VCaP (cell line): Measurements from ENCODE around the gene MYH9.
A peak's percentile ranks its signal among the peaks of the same experiment; 100 is the strongest.

Source experiments
- H3K27ac ChIP-seq: fragments of 450-650 bp; 2 replicates; pipeline ENCODE4 v1.5.1; 2017
- CTCF ChIP-seq: fragments of 450-650 bp; conservative IDR thresholded peaks from 2 replicates; pipeline ENCODE4 v1.5.1; 2017; ENCODE audit warnings: mild to moderate bottlenecking, moderate library complexity

The MYH9 gene

GRCh38 chr22:36378869-36379217 lies 8.9 kb downstream of the MYH9 start:
- no peak overlapping the region for H3K27ac ChIP-seq

DNA sequence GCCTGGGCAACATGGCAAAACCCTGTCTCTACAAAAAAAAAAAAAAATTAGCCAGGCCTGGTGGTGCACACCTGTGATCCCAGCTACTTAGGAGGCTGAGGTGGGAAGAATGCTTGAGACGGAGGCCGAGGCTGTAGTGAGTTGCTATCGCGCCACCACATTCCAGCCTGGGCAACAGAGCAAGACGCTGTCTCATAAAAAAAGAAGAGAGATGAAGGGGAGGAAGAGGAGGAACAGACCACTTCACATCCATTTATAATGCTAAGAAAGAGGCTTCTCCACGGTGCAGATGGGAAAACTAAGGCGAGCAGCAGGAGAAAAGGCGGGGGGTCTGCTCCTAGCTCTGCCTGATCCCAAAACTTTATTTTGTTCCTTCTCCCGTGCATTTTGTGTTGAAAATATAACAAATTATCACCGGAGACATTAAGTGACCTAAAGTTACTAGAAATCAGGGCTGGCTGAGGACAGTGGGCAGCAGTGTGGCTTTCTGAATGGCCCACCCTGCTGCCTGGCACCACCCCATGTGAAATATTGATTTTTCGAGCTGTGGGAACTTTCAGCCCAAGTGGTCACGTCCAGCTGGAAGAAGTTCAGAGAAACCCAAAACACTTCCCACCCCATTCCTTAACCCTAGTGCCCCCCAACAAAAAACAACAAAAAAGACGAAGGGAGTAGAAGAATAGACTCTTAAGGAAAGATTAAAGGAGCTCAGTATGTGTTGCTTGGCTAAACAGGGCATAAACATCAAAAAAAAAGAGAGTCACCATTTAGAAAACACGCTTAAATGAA lies 9.5 kb downstream of the MYH9 start:
- H3K27ac ChIP-seq: no peak overlapping the region
- no peak for TF ChIP-seq CTCF

More at GRCh38 chr22:36378869-36379217, 8.9 kb downstream of the MYH9 start:
- TF ChIP-seq CTCF: no peak

DNA sequence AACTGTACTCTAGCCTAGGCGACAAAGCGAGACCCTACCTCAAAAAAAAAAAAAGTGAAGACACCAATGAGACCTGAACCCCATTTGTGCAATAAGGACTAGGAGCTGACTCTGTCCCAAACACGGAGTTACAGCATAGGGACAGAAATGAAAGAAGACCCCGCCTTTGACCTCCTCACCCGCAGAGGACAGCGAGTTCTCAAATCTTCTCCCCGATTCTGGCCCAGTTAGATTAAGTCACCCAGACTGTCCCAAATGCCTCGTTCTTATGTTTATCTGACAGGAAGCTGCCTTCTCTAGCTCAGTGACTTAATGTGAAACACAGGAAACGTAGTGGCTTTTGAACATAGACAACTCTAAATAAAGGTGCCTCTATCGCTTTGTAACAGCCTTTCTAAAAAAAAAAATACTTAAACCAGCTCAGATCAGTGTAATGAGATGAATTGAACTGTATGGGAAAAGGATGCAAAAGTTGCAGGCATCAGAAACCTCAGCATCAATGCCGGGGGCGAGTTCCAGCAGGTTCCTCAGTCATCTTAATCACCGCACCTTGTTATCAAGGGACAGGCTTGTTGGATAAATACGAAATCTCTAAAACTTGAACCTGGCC lies 10.6 kb downstream of the MYH9 start:
- no peak for TF ChIP-seq CTCF

GRCh38 chr22:36376265-36376664 lies 11.5 kb downstream of the MYH9 start:
- no peak for TF ChIP-seq CTCF
- H3K27ac ChIP-seq: no peak overlapping the region

More for the DNA sequence above, 10.6 kb downstream of the MYH9 start:
- H3K27ac ChIP-seq: no peak overlapping the region

GRCh38 chr22:36375071-36375980 lies 12.4 kb downstream of the MYH9 start:
- no peak overlapping the region for H3K27ac ChIP-seq
- TF ChIP-seq CTCF: no peak

- H3K27ac ChIP-seq: 0 out of 2 replicates have a peak overlapping the region, but pooled peaks have one; percentile 45
- TF ChIP-seq CTCF: no peak
Measured at GRCh38 chr22:36374603-36375024, 13.2 kb downstream of the MYH9 start.

- TF ChIP-seq CTCF: no peak
- H3K27ac ChIP-seq: peak overlapping the region; percentile 45
Measured at GRCh38 chr22:36373258-36373579, 14.5 kb downstream of the MYH9 start.
